Measurements from ENCODE around the gene ITSN1. TPM values are rescaled to one million over a fixed set of nuclear protein-coding genes. Genes with fewer than 3 reads are reported as not detected.
"Not testable (repeated sequence)": the region's sequence is repeated elsewhere in the genome, so short reads cannot be mapped to it uniquely, and the experiment has no call there.

Gene ITSN1
- total RNA-seq, 2 experiments from 2014 or later: 2.3 to 4.6 TPM

- H3K4me3 Mint-ChIP-seq: no peak overlapping the region
- H3K27ac Mint-ChIP-seq: no peak overlapping the region
- DNase-seq: no peak
- H3K27me3 Mint-ChIP-seq: peaks cover 4% of the 10 kb centered on the region
- POLR2A ChIA-PET: interaction anchor here (0.6 to 3.6 kb wide), 7 partner anchors 10 to 426 kb away, joined by 3 to 22 read pairs (median 3); partner anchors contain the start of genes ATP5PO, MRPS6 and SLC5A3
- peaks cover 11% of the 10 kb centered on the region for H3K4me1 Mint-ChIP-seq
- no peaks in the 10 kb centered on the region for H3K9me3 Mint-ChIP-seq
- H3K36me3 Mint-ChIP-seq: no peaks in the 10 kb centered on the region
- no peak for ATAC-seq (ENCODE audit: low read depth)
These were observed 282.4 kb downstream of the ITSN1 start for GRCh38 chr21:33924766-33925100.

- H3K4me1 Mint-ChIP-seq; H3K36me3 Mint-ChIP-seq; H3K9me3 Mint-ChIP-seq; POLR2A ChIA-PET; H3K4me3 Mint-ChIP-seq; ATAC-seq (ENCODE audit: low read depth); H3K27me3 Mint-ChIP-seq; DNase-seq; H3K27ac Mint-ChIP-seq: not testable (repeated sequence)
These were observed 283.9 kb downstream of the ITSN1 start for GRCh38 chr21:33926248-33926647.

- DNase-seq (peak; percentile 58), ATAC-seq (ENCODE audit: low read depth) (peak; percentile 91)
- H3K9me3 Mint-ChIP-seq, H3K27me3 Mint-ChIP-seq: not testable (repeated sequence)
- Mint-ChIP-seq H3K27ac (peak overlapping the region; percentile 99), H3K4me3 (peak overlapping the region; percentile 97), H3K4me1 (peaks cover 28% of the 10 kb centered on the region), H3K36me3 (peaks cover 15% of the 10 kb centered on the region)
- POLR2A ChIA-PET: interaction anchor here (0.6 to 4.8 kb wide), 13 partner anchors 15 to 267 kb away, joined by 3 to 121 read pairs (median 4); partner anchors contain the start of genes MRPS6 and SLC5A3
These were observed 288.9 kb downstream of the ITSN1 start for GRCh38 chr21:33931052-33931798.

- POLR2A ChIA-PET: interaction anchor here (0.6 to 4.8 kb wide), 18 partner anchors 11 to 266 kb away, joined by 3 to 121 read pairs (median 4); partner anchors contain the start of genes MRPS6 and SLC5A3
- DNase-seq (no peak), ATAC-seq (ENCODE audit: low read depth) (no peak)
- Mint-ChIP-seq H3K9me3 (no peaks in the 10 kb centered on the region), H3K27ac (peak overlapping the region; percentile 99), H3K36me3 (peaks cover 15% of the 10 kb centered on the region), H3K27me3 (no peaks in the 10 kb centered on the region), H3K4me1 (peaks cover 34% of the 10 kb centered on the region), H3K4me3 (peak overlapping the region; percentile 97)
These were observed 289.6 kb downstream of the ITSN1 start for GRCh38 chr21:33931799-33932390.

GRCh38 chr21:33932731-33933130 is 290.4 kb downstream of the ITSN1 start:
- POLR2A ChIA-PET: interaction anchor here (0.8 to 4.8 kb wide), 3 partner anchors 11 to 142 kb away, joined by 3 to 121 read pairs (median 8); no protein-coding TSS in a partner anchor
- Mint-ChIP-seq H3K36me3 (peaks cover 16% of the 10 kb centered on the region), H3K4me1 (peaks cover 39% of the 10 kb centered on the region), H3K27me3 (no peaks in the 10 kb centered on the region), H3K4me3 (peak overlapping the region; percentile 97), H3K27ac (peak overlapping the region; percentile 99), H3K9me3 (no peaks in the 10 kb centered on the region)
- ATAC-seq (ENCODE audit: low read depth) (no peak), DNase-seq (no peak)

- ATAC-seq (ENCODE audit: low read depth) (peak; percentile 70), DNase-seq (no peak)
- Mint-ChIP-seq H3K9me3 (peaks cover 3% of the 10 kb centered on the region), H3K27me3 (no peaks in the 10 kb centered on the region), H3K36me3 (peaks cover 46% of the 10 kb centered on the region), H3K4me1 (peaks cover 52% of the 10 kb centered on the region), H3K27ac (peak overlapping the region; percentile 87), H3K4me3 (peak overlapping the region; percentile 55)
- POLR2A ChIA-PET: interaction anchor here (0.7 to 4.7 kb wide), 4 partner anchors 12 to 142 kb away, joined by 3 to 107 read pairs (median 5); partner anchors contain the start of genes MRPS6 and SLC5A3
These were observed 294.2 kb downstream of the ITSN1 start for GRCh38 chr21:33936301-33937038.

- Mint-ChIP-seq H3K4me1 (peaks cover 52% of the 10 kb centered on the region), H3K4me3 (peak overlapping the region; percentile 55), H3K36me3 (peaks cover 46% of the 10 kb centered on the region), H3K9me3 (peaks cover 3% of the 10 kb centered on the region), H3K27me3 (no peaks in the 10 kb centered on the region), H3K27ac (peak overlapping the region; percentile 87)
- no peak for DNase-seq
- ATAC-seq (ENCODE audit: low read depth): peak; percentile 23
- POLR2A ChIA-PET: interaction anchor here (1.3 to 4.7 kb wide), 2 partner anchors 12 to 141 kb away, joined by 3 to 107 read pairs; no protein-coding TSS in a partner anchor
These were observed 294.8 kb downstream of the ITSN1 start for GRCh38 chr21:33937146-33937545.

- Mint-ChIP-seq H3K4me3 (peak overlapping the region; percentile 16), H3K27me3 (no peaks in the 10 kb centered on the region), H3K4me1 (peaks cover 50% of the 10 kb centered on the region), H3K36me3 (peaks cover 47% of the 10 kb centered on the region), H3K9me3 (peaks cover 3% of the 10 kb centered on the region), H3K27ac (peak overlapping the region; percentile 87)
- POLR2A ChIA-PET: interaction anchor here (4.7 kb wide), 1 partner anchor 11 kb away, joined by 107 read pairs; no protein-coding TSS in a partner anchor
- DNase-seq (no peak), ATAC-seq (ENCODE audit: low read depth) (peak; percentile 28)
These were observed 295.6 kb downstream of the ITSN1 start for GRCh38 chr21:33937931-33938339.

- POLR2A ChIA-PET: interaction anchor here (4.7 kb wide), 1 partner anchor 10 kb away, joined by 107 read pairs; no protein-coding TSS in a partner anchor
- ATAC-seq (ENCODE audit: low read depth) (no peak), DNase-seq (no peak)
- Mint-ChIP-seq H3K4me1 (peaks cover 47% of the 10 kb centered on the region), H3K4me3 (no peak overlapping the region), H3K36me3 (peaks cover 51% of the 10 kb centered on the region), H3K9me3 (peaks cover 3% of the 10 kb centered on the region), H3K27me3 (no peaks in the 10 kb centered on the region), H3K27ac (peak overlapping the region; percentile 63)
These were observed 296.1 kb downstream of the ITSN1 start for GRCh38 chr21:33938381-33938780.

GRCh38 chr21:33939226-33939625 is 296.9 kb downstream of the ITSN1 start:
- POLR2A ChIA-PET: interaction anchor here (4.7 kb wide), 1 partner anchor 9 kb away, joined by 107 read pairs; no protein-coding TSS in a partner anchor

GRCh38 chr21:33940164-33940880 is 298.0 kb downstream of the ITSN1 start:
- Mint-ChIP-seq H3K27me3 (no peaks in the 10 kb centered on the region), H3K36me3 (peaks cover 62% of the 10 kb centered on the region), H3K4me1 (peaks cover 39% of the 10 kb centered on the region), H3K9me3 (peaks cover 5% of the 10 kb centered on the region), H3K4me3 (no peak overlapping the region), H3K27ac (no peak overlapping the region)
- ATAC-seq (ENCODE audit: low read depth) (no peak), DNase-seq (no peak)
- POLR2A ChIA-PET: interaction anchor here (0.7 to 4.7 kb wide), 2 partner anchors 8 to 133 kb away, joined by 4 to 107 read pairs; partner anchors contain the start of genes MRPS6 and SLC5A3

More at GRCh38 chr21:33939226-33939625, 296.9 kb downstream of the ITSN1 start:
- Mint-ChIP-seq H3K27ac (peak overlapping the region; percentile 6), H3K9me3 (peaks cover 3% of the 10 kb centered on the region), H3K27me3 (no peaks in the 10 kb centered on the region), H3K36me3 (peaks cover 59% of the 10 kb centered on the region), H3K4me1 (peaks cover 45% of the 10 kb centered on the region), H3K4me3 (no peak overlapping the region)
- DNase-seq (no peak), ATAC-seq (ENCODE audit: low read depth) (no peak)

GRCh38 chr21:33940881-33941245 is 298.6 kb downstream of the ITSN1 start:
- Mint-ChIP-seq H3K4me1 (peaks cover 35% of the 10 kb centered on the region), H3K4me3 (no peak overlapping the region), H3K9me3 (peaks cover 5% of the 10 kb centered on the region), H3K27ac (no peak overlapping the region), H3K36me3 (peaks cover 62% of the 10 kb centered on the region), H3K27me3 (no peaks in the 10 kb centered on the region)
- ATAC-seq (ENCODE audit: low read depth) (no peak), DNase-seq (no peak)
- POLR2A ChIA-PET: no interaction called here
